Tongue (tissue), 3 donors: Measurements from ENCODE around the gene UBE2Q2. TPM values are rescaled to one million over a fixed set of nuclear protein-coding genes. Genes with fewer than 3 reads are reported as not detected.

Experiments
- DNase-seq: peaks from one replicate; pipeline ENCODE4 v3.0.0-alpha.2; 2015
- small RNA-seq: library from RNA; depleted of rRNA; stranded (forward); fragments of <200 nt; gene quantifications from one replicate; pipeline ENCODE3, GENCODE V24; 2014; ENCODE audit warnings: low replicate concordance
- total RNA-seq: library from RNA; depleted of rRNA; stranded (reverse); fragments of >200 nt; gene quantifications from one replicate; pipeline ENCODE4 v1.2.3, GENCODE V29; 2014

Gene UBE2Q2
- total RNA-seq, 1 donor from 2014 or later: 51.0 TPM

DNA sequence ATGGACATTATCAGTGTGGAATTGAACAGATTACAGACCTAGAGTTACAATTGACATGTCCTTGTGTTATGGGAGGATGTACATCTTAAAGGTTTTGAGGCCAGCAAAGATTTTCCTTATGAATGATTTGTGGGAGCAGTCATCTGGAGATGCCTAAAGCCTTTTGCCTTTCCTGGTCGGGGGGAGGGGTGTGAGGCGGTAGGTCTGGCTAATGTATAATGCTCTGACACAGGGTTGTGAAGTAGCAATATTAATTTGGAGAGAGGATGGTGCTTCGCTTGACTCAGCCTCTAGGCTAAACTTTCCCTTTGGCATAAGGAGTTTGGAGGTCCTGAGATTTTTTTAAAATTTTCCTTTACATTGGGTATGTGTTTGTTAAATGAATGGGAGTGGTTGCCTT lies 83.7 kb downstream of the UBE2Q2 start:
- DNase-seq: no peak

DNA sequence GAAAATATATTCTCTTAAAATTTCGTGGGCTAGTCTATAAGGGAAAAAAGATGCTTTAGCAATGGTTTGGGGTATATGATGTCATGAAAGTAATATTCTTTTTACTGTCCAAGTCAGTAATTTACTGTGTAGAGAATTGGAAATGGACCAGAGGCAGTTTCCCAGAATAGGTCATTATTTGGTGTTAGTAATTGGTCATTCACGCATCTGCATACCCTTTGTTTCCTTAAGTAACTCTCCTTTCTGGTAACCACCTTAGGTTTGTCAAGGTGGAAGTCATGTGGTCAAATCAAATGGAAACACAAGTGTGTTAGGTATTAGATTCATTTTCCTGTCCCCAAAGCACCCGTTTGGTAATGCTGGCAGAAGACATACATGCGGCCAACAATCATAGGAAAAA lies 84.4 kb downstream of the UBE2Q2 start:
- DNase-seq: no peak

DNA sequence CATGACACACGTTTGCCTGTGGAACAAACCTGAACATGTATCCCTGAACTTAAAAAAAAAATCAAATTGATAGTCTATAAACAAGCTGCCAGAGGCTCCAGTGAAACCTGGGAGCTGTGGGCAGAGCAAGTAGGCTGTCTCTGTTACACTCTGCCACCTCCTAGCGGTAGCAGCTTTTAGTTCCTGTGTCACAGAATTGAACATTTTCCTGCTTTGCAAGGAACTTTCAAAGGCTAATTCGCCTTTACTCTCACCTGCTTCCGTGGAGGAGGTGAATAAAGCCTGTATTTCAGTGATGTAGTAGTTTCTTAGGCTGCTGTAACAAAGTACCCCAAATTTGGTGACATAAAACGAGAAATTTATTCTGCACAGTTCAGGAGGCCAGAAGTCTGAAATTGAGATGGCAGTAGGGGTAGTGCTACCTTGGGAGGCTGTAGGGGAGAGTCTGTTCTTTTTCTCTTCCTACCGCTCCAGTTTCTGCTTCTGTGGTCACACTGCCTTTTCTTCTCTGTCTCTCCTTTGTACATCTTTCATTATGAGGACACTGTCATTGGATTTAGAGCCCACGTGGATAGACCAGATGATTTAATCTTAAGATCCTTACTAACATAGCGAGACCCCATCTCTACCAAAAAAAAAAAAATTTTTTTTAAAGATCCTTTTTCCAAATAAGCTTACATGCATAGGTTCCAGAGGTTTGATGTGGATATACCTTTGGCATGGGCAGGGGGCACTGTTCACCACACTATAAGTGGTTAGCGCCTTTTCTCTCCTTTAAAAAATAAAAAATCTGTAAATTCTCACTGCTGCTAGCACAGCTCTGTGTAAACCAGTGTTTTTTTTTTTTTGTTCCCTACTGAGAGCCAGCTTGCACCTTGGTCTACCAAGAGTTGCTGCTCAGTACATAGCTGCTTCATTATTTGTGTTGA lies 85.7 kb downstream of the UBE2Q2 start:
- DNase-seq: peak; percentile 26

DNA sequence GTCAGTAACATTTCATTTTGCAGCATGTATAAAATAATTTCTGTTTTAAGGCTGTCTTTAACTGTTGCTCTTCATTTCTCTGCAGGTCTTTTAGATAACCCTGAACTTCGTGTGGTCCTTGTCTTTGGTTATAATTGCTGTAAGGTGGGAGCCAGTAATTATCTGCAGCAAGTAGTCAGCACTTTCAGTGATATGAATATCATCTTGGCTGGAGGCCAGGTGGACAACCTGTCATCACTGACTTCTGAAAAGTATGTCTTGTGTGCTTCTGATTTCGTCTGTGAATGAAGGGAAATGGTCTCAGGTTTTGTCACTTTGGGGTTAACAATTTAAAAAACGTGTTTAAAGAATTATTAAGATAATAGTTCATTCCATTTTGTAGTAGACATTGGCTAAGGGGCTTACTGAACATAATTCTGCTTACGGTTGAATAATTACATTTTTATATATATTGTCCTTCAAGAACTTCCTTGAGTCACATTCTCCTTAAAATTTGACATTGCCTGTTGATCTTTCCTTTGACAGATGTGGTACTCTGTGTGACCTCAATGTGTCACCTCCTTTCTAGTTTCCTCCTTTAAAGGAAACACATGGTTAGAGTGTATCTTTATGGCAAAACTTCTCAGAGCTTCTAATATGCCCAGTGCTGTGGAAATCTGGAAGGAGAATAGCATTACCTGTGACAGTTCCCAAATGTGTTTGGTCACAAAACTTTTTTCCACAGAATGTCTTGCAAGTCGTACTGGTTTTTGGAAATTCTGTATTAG lies 86.7 kb downstream of the UBE2Q2 start:
- DNase-seq: no peak

DNA sequence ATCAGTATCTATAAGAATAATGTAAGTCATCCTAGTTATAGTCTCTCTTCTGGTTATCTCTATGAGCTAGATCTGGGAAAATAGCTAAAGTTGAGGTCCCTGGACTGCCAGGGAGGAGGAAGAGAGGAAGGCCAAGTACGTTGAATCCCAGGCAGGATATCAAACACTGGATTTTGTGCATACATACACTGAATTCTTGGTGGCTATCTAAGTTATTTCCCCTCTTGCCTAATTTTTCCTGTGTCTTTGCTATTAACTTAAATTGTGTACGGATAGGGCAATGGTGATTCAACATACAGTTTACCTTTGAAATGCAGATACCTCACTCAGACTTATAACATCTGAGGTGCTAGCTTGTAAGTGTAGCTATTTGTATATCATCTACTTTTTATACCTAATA lies 87.6 kb downstream of the UBE2Q2 start:
- no peak for DNase-seq

DNA sequence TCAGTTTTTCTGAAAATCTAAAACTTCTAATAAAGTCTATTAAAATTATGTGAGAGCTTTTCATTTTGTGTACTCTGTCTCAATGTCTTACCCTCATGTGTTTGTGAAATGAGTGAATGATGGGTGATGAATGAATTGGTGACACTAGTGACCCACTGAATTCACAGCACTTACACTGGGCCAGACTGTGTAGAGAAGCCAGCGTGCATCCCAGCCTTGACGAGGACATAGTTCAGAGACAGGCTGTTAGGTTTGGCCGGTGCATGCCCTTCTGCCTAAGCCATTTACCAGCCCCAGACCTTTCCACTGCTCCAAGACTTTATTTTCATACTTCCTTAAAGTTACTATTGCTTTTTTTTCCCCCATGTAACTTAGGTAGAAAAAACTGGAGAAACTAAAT lies 99.2 kb downstream of the UBE2Q2 start:
- no peak for DNase-seq

DNA sequence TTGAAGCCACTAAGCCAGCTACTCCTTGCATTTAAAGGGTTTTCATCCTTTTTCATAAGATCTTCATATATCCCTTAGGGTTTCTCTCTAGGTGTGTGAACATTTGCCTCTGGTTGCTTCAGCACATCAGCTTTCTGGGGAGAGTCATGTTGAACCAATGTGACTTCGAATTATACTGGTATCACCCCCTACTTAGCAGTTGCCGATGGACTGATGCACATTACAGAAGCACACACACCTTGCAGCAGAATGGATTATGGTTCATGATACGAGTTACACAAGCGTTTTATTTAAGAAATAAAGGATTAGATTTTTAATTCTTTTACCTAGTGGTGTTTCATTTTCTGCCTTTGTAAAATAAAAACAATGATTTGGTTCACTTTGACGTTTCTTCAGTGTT lies 100.0 kb downstream of the UBE2Q2 start:
- DNase-seq: no peak

DNA sequence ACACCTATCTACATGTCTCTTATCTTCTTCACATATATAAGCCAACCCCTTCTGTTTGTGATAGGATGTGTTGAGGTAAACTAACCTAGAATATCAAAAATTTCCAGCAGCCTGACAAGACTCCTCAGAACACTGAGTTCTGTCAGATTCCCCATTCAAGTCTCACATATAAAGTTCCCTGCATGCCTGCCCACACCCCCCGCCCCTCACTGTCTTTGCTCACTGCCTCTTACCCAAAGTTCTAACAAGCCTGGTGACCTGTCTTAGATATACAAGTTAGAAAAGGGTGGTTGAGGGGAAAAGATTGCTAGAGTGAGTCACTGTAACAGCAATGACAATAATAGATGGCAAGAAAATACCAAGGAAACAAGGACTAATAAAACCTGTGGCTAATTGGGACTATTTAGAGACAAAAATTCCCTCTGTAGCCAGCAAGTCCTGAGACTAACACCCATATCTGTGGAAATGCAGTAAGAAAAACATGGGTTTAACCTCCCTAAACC lies 100.5 kb downstream of the UBE2Q2 start:
- no peak for DNase-seq

DNA sequence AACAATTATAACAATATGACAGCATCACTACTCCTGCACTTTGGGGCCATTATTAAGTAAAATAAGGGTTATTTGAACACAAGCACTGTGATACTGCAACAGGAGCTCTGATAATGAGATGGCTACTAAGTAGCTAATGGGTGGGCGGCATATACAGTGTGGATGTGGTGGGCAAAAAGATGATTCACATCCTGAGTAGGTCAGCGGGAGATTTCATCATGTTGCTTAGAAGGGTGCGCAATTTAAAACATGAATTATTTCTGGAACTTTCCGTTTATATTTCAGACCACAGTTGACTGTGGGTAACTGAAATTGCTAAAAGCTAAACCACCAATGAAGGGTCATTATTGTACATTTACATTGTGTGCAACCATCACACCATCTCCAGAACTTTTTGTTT lies 102.7 kb downstream of the UBE2Q2 start:
- no peak for DNase-seq

DNA sequence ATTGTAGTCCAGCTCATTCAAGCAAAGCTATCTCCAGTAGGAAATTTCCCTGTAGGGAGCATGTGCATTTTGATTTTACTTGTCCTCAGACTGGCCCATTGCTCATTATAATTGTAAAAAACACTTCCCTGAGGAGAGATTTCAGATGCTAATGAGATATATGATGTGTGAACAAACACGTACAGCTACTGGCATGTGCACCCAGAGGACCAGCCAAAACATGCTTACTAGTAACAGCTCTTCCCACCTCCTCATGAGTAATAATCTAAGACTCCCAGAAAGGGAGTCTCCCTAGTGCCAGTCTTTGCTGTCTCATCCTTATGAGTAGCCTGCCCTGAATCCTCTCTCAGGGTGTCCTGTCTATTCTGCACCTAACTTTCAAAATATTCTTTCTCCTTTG lies 103.8 kb downstream of the UBE2Q2 start:
- DNase-seq: no peak

DNA sequence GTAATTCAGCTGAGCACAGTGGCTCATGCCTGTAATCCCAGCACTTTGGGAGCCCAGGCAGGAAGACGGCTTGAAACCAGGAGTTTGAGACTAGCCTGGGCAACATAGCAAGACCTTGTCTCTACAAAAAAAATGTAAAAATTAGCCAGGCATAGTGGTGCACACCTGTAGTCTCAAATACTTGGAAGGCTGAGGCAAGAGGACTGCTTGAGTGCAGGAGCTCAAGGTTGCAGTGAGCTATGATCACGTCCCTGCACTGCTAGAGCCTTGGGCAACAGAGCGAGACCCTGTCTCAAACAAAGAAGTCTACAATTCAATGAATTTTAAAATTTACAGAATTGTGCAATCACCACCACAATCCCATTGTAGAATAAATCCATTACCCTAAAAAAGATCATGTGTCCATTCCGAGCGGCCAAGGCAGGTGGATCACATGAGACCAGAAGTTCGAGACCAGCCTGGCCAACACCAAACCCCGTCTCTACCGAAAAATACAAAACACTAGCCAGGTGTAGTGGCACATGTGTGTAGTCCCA lies 105.6 kb downstream of the UBE2Q2 start:
- no peak for DNase-seq

Small RNA genes lying within 50 kb of the gene (small RNA-seq; reads per million reads assigned to genes)
- gene RN7SL510P: not detected

Other genes with a start within 250 kb of the UBE2Q2 start
- 18.3 TPM for gene SNUPN, start 217.7 kb upstream of the UBE2Q2 start, total RNA-seq
- 74.9 TPM for gene IMP3, start 203.2 kb upstream of the UBE2Q2 start, total RNA-seq
- gene SNX33, start 195.5 kb upstream of the UBE2Q2 start, total RNA-seq: 14.5 TPM
- gene CSPG4, start 130.6 kb upstream of the UBE2Q2 start, total RNA-seq: 246 TPM
- gene FBXO22, start 60.4 kb downstream of the UBE2Q2 start, total RNA-seq: 19.0 TPM
- gene NRG4, start 169.0 kb downstream of the UBE2Q2 start, total RNA-seq: not detected
- gene TMEM266, start 216.5 kb downstream of the UBE2Q2 start, total RNA-seq: not detected